SU-DHL-6 (cell line): ENCODE results near the gene STC2.

Experiments
- H2AFZ ChIP-seq: fragments of 200-600 bp; sonication (generic); 2 replicates; pipeline ENCODE4 v1.6.1; 2014; ENCODE audit warnings: low read depth, mild to moderate bottlenecking, moderate library complexity, mixed read lengths, antibody characterized with exemption, low read length; ENCODE audit not compliant: severe bottlenecking
- H3F3A ChIP-seq: fragments of 200-600 bp; shearing (Covaris generic); 2 replicates; pipeline ENCODE4 v1.6.0; 2016; ENCODE audit warnings: antibody characterized with exemption, mild to moderate bottlenecking; ENCODE audit not compliant: insufficient read depth
- H3K27ac ChIP-seq: fragments of 200-600 bp; sonication (generic); 2 replicates; pipeline ENCODE4 v1.5.1; 2016; ENCODE audit warnings: low read depth, mild to moderate bottlenecking, low read length, moderate library complexity, mixed read lengths
- H3K27me3 ChIP-seq: fragments of 200-600 bp; sonication (generic), shearing (Covaris generic); 2 replicates; pipeline ENCODE4 v1.6.0; 2014; ENCODE audit warnings: mild to moderate bottlenecking, low read length
- H3K36me3 ChIP-seq: fragments of 200-600 bp; sonication (generic); 2 replicates; pipeline ENCODE4 v1.6.1; 2014; ENCODE audit warnings: mild to moderate bottlenecking, low read length, mixed read lengths
- H3K4me2 ChIP-seq: fragments of 300-600, 200-600 bp; shearing (Covaris generic), sonication (generic); 2 replicates; pipeline ENCODE4 v1.6.0; 2014; ENCODE audit warnings: low read length, low read depth, mild to moderate bottlenecking; ENCODE audit not compliant: poor library complexity, severe bottlenecking
- H3K4me3 ChIP-seq: fragments of 200-600 bp; sonication (generic); 2 replicates; pipeline ENCODE4 v1.5.1; 2014; ENCODE audit warnings: antibody characterized with exemption, low read length, mild to moderate bottlenecking, mixed read lengths; ENCODE audit not compliant: insufficient read depth, poor library complexity, severe bottlenecking
- H3K79me2 ChIP-seq: fragments of 200-600 bp; sonication (generic); 2 replicates; pipeline ENCODE4 v1.6.1; 2014; ENCODE audit warnings: mild to moderate bottlenecking, low read length, moderate library complexity; ENCODE audit not compliant: insufficient read depth
- H3K9ac ChIP-seq: fragments of 200-600 bp; sonication (generic); 2 replicates; pipeline ENCODE4 v1.7.0; 2014; ENCODE audit warnings: mild to moderate bottlenecking, low read length
- H3K9me2 ChIP-seq: fragments of 200-600 bp; sonication (generic); replicated peaks from 2 replicates; pipeline ENCODE4 v1.6.1; 2014; ENCODE audit warnings: low read length; ENCODE audit not compliant: insufficient read depth
- H3K9me3 ChIP-seq: fragments of 200-600 bp; sonication (generic); 2 replicates; pipeline ENCODE4 v1.6.1; 2014; ENCODE audit warnings: low read length, mixed read lengths; ENCODE audit not compliant: insufficient read depth
- H4K20me1 ChIP-seq: fragments of 200-600 bp; sonication (generic); 2 replicates; pipeline ENCODE4 v1.6.1; 2014; ENCODE audit warnings: low read depth, mild to moderate bottlenecking, antibody characterized with exemption, low read length, moderate library complexity, mixed read lengths
- CTCF ChIP-seq: fragments of 200-600 bp; sonication (generic); IDR thresholded peaks from one replicate; pipeline ENCODE4 v1.5.1; 2017; ENCODE audit warnings: antibody characterized with exemption, mild to moderate bottlenecking, low read length, moderate library complexity; ENCODE audit not compliant: insufficient read depth, poor library complexity, severe bottlenecking
- EZH2phosphoT487 ChIP-seq: fragments of 200-600 bp; sonication (generic), shearing (Covaris generic); conservative IDR thresholded peaks from 2 replicates; pipeline ENCODE4 v1.6.1; 2018; ENCODE audit warnings: mild to moderate bottlenecking, antibody characterized with exemption, low read length, moderate library complexity, mixed read lengths

STC2 gene

GRCh38 chr5:173318881-173319620, 9.2 kb downstream of the STC2 start:
- H3K36me3 ChIP-seq, result no peaks in the 10 kb centered on the region

GRCh38 chr5:173318330-173318729, 9.9 kb downstream of the STC2 start:
- Histone ChIP-seq H3K4me2 (no peak overlapping the region), H3K4me3 (no peak overlapping the region), H3K79me2 (no peaks in the 10 kb centered on the region), H3K27me3 (no peaks in the 10 kb centered on the region), H3K9ac (no peak overlapping the region), H3K27ac (no peak overlapping the region), H3K9me2 (no peaks in the 10 kb centered on the region), H3K36me3 (no peaks in the 10 kb centered on the region), H3F3A (no peaks in the 10 kb centered on the region), H4K20me1 (no peaks in the 10 kb centered on the region), H2AFZ (no peak overlapping the region), H3K9me3 (no peaks in the 10 kb centered on the region)
- TF ChIP-seq CTCF, result no peak
- TF ChIP-seq EZH2phosphoT487, result no peak

More at GRCh38 chr5:173318881-173319620, 9.2 kb downstream of the STC2 start:
- no peak overlapping the region for H2AFZ ChIP-seq
- H4K20me1 ChIP-seq, result no peaks in the 10 kb centered on the region
- H3K27me3 ChIP-seq, result no peaks in the 10 kb centered on the region
- no peak overlapping the region for H3K4me3 ChIP-seq
- H3K9ac ChIP-seq, result no peak overlapping the region
- H3K9me3 ChIP-seq, result no peaks in the 10 kb centered on the region
- H3F3A ChIP-seq, result no peaks in the 10 kb centered on the region
- TF ChIP-seq EZH2phosphoT487, result no peak
- no peak for TF ChIP-seq CTCF
- H3K79me2 ChIP-seq, result no peaks in the 10 kb centered on the region
- no peak overlapping the region for H3K4me2 ChIP-seq
- H3K27ac ChIP-seq, result no peak overlapping the region
- no peaks in the 10 kb centered on the region for H3K9me2 ChIP-seq

GRCh38 chr5:173317852-173318251, 10.4 kb downstream of the STC2 start:
- TF ChIP-seq CTCF (no peak), EZH2phosphoT487 (no peak)
- H3K27ac ChIP-seq, result no peak overlapping the region
- no peak overlapping the region for H2AFZ ChIP-seq
- H4K20me1 ChIP-seq, result no peaks in the 10 kb centered on the region
- H3K9me2 ChIP-seq, result no peaks in the 10 kb centered on the region
- H3K27me3 ChIP-seq, result no peaks in the 10 kb centered on the region
- H3K79me2 ChIP-seq, result no peaks in the 10 kb centered on the region
- H3K4me3 ChIP-seq, result no peak overlapping the region
- H3K36me3 ChIP-seq, result no peaks in the 10 kb centered on the region
- no peak overlapping the region for H3K9ac ChIP-seq
- H3F3A ChIP-seq, result no peaks in the 10 kb centered on the region
- H3K4me2 ChIP-seq, result no peak overlapping the region
- H3K9me3 ChIP-seq, result no peaks in the 10 kb centered on the region
